ENCODE measurements around the gene MMP23B.
A peak's percentile ranks its signal among the peaks of the same experiment; 100 is the strongest.

Gene MMP23B

DNA sequence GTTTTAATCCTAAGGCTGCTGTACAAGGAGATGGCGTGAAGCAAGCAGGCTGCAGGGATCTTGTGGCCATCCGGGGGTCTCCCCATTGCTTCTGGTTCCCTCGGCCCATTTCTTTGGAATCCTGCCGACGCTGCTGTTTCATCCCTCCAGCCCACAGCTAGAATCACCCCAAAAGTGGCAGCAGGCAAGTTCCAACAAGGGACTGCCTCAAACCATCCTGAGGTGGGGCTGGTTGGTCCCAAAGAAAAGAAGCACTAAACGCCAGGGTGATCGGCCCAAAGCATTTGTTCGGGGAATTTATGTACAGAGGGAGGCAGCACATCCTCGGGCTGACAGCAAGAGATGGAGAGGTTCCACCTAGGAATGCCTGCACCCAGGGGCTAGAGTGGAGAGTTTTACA lies 21.2 kb upstream of the MMP23B start:
- TF ChIP-seq, protein P1, sequence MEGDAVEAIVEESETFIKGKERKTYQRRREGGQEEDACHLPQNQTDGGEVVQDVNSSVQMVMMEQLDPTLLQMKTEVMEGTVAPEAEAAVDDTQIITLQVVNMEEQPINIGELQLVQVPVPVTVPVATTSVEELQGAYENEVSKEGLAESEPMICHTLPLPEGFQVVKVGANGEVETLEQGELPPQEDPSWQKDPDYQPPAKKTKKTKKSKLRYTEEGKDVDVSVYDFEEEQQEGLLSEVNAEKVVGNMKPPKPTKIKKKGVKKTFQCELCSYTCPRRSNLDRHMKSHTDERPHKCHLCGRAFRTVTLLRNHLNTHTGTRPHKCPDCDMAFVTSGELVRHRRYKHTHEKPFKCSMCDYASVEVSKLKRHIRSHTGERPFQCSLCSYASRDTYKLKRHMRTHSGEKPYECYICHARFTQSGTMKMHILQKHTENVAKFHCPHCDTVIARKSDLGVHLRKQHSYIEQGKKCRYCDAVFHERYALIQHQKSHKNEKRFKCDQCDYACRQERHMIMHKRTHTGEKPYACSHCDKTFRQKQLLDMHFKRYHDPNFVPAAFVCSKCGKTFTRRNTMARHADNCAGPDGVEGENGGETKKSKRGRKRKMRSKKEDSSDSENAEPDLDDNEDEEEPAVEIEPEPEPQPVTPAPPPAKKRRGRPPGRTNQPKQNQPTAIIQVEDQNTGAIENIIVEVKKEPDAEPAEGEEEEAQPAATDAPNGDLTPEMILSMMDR (IDR thresholded peaks at IDR 0.05; ENCODE audit: control insufficient read depth, insufficient read depth, low read depth, low read length, missing control alignments): no peak
- DNase-seq (ENCODE audit: low read depth): no peak
- no peak overlapping the region for H3K4me3 ChIP-seq (ENCODE audit: control insufficient read depth, low read depth, low read length)

DNA sequence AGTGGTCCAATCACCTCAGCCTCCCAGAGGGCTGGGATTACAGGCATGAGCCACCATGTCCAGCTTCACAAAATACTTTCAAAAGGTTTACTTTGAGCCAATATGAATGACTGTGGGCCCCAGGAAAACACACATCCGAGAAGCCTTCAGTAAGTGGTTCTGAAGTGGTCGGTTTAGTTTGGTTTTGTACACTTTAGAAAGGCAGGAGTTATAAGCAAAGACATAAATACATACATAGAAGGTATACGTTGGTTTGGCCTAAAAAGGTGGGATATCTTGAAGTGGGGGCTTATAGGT lies 19.9 kb upstream of the MMP23B start:
- TF ChIP-seq, protein P1 (IDR thresholded peaks at IDR 0.05; ENCODE audit: control insufficient read depth, insufficient read depth, low read depth, low read length, missing control alignments): no peak
- no peak overlapping the region for H3K4me3 ChIP-seq (ENCODE audit: control insufficient read depth, low read depth, low read length)
- DNase-seq (ENCODE audit: low read depth): no peak

DNA sequence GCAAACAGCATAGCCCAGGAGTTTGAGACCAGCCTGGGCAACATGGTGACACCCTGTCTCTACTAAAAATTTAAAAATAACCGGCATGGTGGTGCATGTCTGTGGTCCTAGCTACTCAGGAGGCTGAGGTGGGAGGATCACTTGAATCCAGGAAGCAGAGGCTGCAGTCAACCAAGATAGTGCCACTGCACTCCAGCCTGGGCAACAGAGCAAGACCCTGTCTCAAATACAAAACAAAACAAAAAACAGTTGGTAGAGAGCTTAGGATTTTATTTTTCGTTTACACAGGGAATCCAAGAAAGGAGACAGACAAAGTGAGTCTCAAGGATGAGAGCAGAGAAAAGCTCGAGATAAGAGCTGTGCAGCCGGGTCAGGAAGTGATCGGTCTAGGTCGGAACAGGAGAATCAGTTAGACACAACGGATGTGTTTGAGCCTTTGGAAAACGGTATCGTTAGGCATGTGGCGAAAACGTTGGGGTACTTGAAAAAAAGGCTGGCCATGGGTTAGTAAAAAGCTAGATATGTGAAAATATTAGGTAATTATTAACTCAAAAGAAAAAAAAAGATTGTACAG lies 18.4 kb upstream of the MMP23B start:
- H3K4me3 ChIP-seq (ENCODE audit: control insufficient read depth, low read depth, low read length): peak overlapping the region; percentile 86; the same call in 1 of the 2 replicates
- no peak for DNase-seq (ENCODE audit: low read depth)
- TF ChIP-seq, protein P1 (IDR thresholded peaks at IDR 0.05; ENCODE audit: control insufficient read depth, insufficient read depth, low read depth, low read length, missing control alignments): no peak

DNA sequence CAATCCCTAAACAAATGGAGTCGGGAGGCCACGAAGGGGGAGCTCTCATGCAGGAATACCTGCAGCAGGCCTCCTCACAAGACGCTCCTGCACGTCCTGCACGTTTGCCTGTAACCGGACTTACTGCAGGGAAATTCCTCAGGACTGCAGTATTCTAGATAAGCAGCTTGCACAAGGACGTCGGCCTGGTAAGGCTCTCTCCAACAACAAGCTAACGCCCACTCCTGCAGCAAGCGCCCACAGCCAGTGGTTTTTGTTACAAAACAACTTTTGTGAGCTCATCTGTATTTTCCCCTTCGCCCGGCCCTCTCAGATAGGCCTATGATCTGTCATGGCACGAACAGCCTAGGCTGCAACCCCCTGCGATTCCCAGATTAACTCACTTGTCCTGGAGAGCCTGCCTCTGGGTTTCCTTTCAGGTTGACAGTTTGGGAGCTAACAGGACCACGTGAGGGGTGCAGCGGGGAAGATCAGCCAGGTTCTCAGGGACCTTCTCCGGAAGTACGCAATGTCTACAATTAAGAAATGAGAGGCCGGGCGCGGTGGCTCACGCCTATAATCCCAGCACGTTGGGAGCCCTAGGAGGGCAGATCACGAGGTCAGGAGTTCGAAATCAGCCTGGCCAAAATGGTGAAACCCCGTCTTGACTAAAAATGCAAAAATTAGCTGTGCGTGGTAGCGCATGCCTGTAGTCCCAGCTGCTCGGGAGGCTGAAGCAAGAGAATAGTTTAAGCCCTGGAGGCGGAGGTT lies 17.6 kb upstream of the MMP23B start:
- peak overlapping the region; percentile 86 for H3K4me3 ChIP-seq (ENCODE audit: control insufficient read depth, low read depth, low read length)
- DNase-seq (ENCODE audit: low read depth): peak; percentile 78
- TF ChIP-seq, protein P1 (IDR thresholded peaks at IDR 0.05; ENCODE audit: control insufficient read depth, insufficient read depth, low read depth, low read length, missing control alignments): no peak

DNA sequence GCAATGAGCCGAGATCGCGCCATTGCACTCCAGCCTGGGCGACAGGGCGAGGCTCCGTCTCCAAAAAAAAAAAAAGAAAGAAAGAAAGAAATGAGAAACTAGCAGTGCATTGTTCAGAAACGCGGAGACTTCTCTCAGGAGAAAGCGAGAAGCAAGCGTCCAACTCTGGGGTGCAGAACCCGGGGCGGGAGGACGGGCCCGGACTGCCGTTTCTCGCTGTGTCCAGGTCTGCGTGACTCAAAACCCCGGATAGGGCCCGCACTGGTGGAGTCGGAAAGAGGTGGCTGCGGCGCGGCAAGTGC lies 17.1 kb upstream of the MMP23B start:
- H3K4me3 ChIP-seq (ENCODE audit: control insufficient read depth, low read depth, low read length): peak overlapping the region; percentile 86
- TF ChIP-seq, protein P1 (IDR thresholded peaks at IDR 0.05; ENCODE audit: control insufficient read depth, insufficient read depth, low read depth, low read length, missing control alignments): no peak
- no peak for DNase-seq (ENCODE audit: low read depth)

DNA sequence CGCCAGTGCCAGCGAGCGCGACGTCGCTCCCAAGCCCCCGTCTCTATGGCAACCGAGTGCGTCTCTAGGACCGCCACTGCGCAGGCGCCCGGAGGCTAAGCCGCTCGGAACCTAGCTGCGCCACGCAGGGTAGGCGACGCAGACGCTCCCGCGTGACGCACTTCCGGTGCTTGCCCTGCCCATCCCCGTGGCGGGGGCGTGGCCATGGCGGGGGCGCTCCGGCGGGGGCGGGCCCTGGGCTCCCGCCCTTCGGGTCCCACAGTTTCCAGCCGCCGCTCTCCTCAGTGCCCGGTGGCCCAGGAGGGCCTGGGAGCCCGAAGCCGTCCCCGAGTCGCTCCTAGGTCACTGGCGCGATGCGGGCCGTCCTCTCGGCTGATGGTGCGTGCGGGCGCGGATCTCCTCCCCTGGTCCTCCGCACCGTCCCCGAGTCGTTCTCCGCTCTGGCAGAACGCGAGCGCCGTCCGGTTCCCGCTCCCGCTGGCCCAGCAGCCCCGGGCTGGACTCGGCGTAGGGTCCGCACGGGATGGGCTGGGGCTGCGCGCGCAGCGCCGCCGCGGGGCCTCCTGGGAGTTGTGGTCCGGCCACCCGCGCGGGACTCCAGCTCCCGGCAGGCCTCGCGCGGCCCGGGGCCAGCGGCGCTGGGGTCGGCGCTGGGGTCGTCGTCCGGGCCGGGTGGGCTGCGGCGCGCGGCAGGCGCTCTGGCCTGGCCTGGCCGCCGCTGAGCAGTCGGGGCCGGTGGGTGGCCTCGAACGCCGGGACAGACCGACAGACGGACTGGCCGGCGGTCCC lies 16.5 kb upstream of the MMP23B start, which contains the start of gene MIB2:
Gene MIB2, plus strand, starts transcription at position 245 of the 789 bp plus-strand sequence. CDS start 7,953 bp downstream, outside the sequence.
- peak; percentile 68 for DNase-seq (ENCODE audit: low read depth)
- H3K4me3 ChIP-seq (ENCODE audit: control insufficient read depth, low read depth, low read length): peak within 1 kb of the TSS; percentile 96
- TF ChIP-seq, protein P1 (IDR thresholded peaks at IDR 0.05; ENCODE audit: control insufficient read depth, insufficient read depth, low read depth, low read length, missing control alignments): no peak
